ENCODE data around the gene SKP2.
A peak's percentile ranks its signal among the peaks of the same experiment; 100 is the strongest.

Gene SKP2

GRCh38 chr5:36177715-36178523 is 26.0 kb downstream of the SKP2 start:
- peak overlapping the region; percentile 9; the same call in 1 of the 2 replicates for H3K9ac ChIP-seq
- peak overlapping the region; percentile 98 for H3K4me2 ChIP-seq
- peaks cover 74% of the 10 kb centered on the region for H3K4me1 ChIP-seq (ENCODE audit: low read depth, poor library complexity, severe bottlenecking)
- peak overlapping the region; percentile 71 for H3K27ac ChIP-seq
- no peaks in the 10 kb centered on the region for H4K20me1 ChIP-seq (ENCODE audit: insufficient read depth)
- no peaks in the 10 kb centered on the region for H3K27me3 ChIP-seq (ENCODE audit: insufficient read depth, low read depth)
- no peak overlapping the region for H3K4me3 ChIP-seq (IDR thresholded peaks at IDR 0.05; ENCODE audit: insufficient read depth, low read depth, low read length)
- H2AFZ ChIP-seq (ENCODE audit: low read depth), result no peak overlapping the region
- H3K79me2 ChIP-seq (ENCODE audit: insufficient read depth, low read depth), result no peaks in the 10 kb centered on the region; the same call in 1 of the 2 replicates
- peak; percentile 67 for TF ChIP-seq CTCF (conservative IDR thresholded peaks at IDR 0.05; ENCODE audit: low read depth, low read length)
- H3K36me3 ChIP-seq (ENCODE audit: insufficient read depth), result peaks cover 4% of the 10 kb centered on the region; the same call in 1 of the 2 replicates

- TF ChIP-seq CTCF (conservative IDR thresholded peaks at IDR 0.05; ENCODE audit: low read depth, low read length), result no peak
- H3K4me1 ChIP-seq (ENCODE audit: low read depth, poor library complexity, severe bottlenecking), result peaks cover 68% of the 10 kb centered on the region
- H3K79me2 ChIP-seq (ENCODE audit: insufficient read depth, low read depth), result no peaks in the 10 kb centered on the region; the same call in 1 of the 2 replicates
- H3K27me3 ChIP-seq (ENCODE audit: insufficient read depth, low read depth), result no peaks in the 10 kb centered on the region
- H2AFZ ChIP-seq (ENCODE audit: low read depth), result no peak overlapping the region
- H4K20me1 ChIP-seq (ENCODE audit: insufficient read depth), result no peaks in the 10 kb centered on the region
- H3K4me3 ChIP-seq (IDR thresholded peaks at IDR 0.05; ENCODE audit: insufficient read depth, low read depth, low read length), result no peak overlapping the region
- H3K27ac ChIP-seq, result peak overlapping the region; percentile 71; the same call in 1 of the 2 replicates
- no peaks in the 10 kb centered on the region; the same call in 1 of the 2 replicates for H3K36me3 ChIP-seq (ENCODE audit: insufficient read depth)
- peak overlapping the region; percentile 98 for H3K4me2 ChIP-seq
- H3K9ac ChIP-seq, result no peak overlapping the region
Observed at GRCh38 chr5:36178524-36178890, 26.6 kb downstream of the SKP2 start.

- Histone ChIP-seq H3K4me3 (IDR thresholded peaks at IDR 0.05; ENCODE audit: insufficient read depth, low read depth, low read length) (no peak overlapping the region), H3K27me3 (ENCODE audit: insufficient read depth, low read depth) (no peaks in the 10 kb centered on the region), H3K9ac (no peak overlapping the region), H3K79me2 (ENCODE audit: insufficient read depth, low read depth) (no peaks in the 10 kb centered on the region; the same call in 1 of the 2 replicates), H4K20me1 (ENCODE audit: insufficient read depth) (no peaks in the 10 kb centered on the region), H2AFZ (ENCODE audit: low read depth) (no peak overlapping the region), H3K36me3 (ENCODE audit: insufficient read depth) (no peaks in the 10 kb centered on the region; the same call in 1 of the 2 replicates), H3K4me1 (ENCODE audit: low read depth, poor library complexity, severe bottlenecking) (peaks cover 54% of the 10 kb centered on the region), H3K27ac (no peak overlapping the region), H3K4me2 (no peak overlapping the region)
- TF ChIP-seq CTCF (conservative IDR thresholded peaks at IDR 0.05; ENCODE audit: low read depth, low read length), result no peak
Observed at GRCh38 chr5:36179950-36180349, 28.0 kb downstream of the SKP2 start.

GRCh38 chr5:36180556-36181350 is 28.8 kb downstream of the SKP2 start:
- TF ChIP-seq CTCF (conservative IDR thresholded peaks at IDR 0.05; ENCODE audit: low read depth, low read length), result no peak
- Histone ChIP-seq H3K36me3 (ENCODE audit: insufficient read depth) (no peaks in the 10 kb centered on the region; the same call in 1 of the 2 replicates), H3K4me2 (no peak overlapping the region)

More at GRCh38 chr5:36180556-36181350, 28.8 kb downstream of the SKP2 start:
- Histone ChIP-seq H2AFZ (ENCODE audit: low read depth) (no peak overlapping the region), H3K4me1 (ENCODE audit: low read depth, poor library complexity, severe bottlenecking) (peaks cover 46% of the 10 kb centered on the region), H3K27ac (no peak overlapping the region), H3K27me3 (ENCODE audit: insufficient read depth, low read depth) (no peaks in the 10 kb centered on the region), H4K20me1 (ENCODE audit: insufficient read depth) (no peaks in the 10 kb centered on the region), H3K79me2 (ENCODE audit: insufficient read depth, low read depth) (no peaks in the 10 kb centered on the region; the same call in 1 of the 2 replicates), H3K4me3 (IDR thresholded peaks at IDR 0.05; ENCODE audit: insufficient read depth, low read depth, low read length) (no peak overlapping the region), H3K9ac (no peak overlapping the region)

Measured in KMS-11 (cell line).